DND-41 (cell line): ENCODE measurements around the gene ARHGEF38.

Experiments
- CTCF ChIP-seq: IDR thresholded peaks from 2 replicates; pipeline ENCODE4 v1.5.1; 2012; ENCODE audit warnings: borderline replicate concordance, low read length, moderate library complexity, mild to moderate bottlenecking; ENCODE audit not compliant: poor library complexity, severe bottlenecking; ENCODE audit errors: extremely low read depth
- EZH2 ChIP-seq: IDR thresholded peaks from 3 replicates; pipeline ENCODE4 v1.6.1; 2012; ENCODE audit warnings: borderline replicate concordance, low read depth, mild to moderate bottlenecking, moderate library complexity, low read length, inconsistent platforms; ENCODE audit not compliant: severe bottlenecking

- TF ChIP-seq EZH2 (no peak), CTCF (no peak)
Measured at GRCh38 chr4:105712766-105713165, 160.3 kb downstream of the ARHGEF38 start.
